Right atrium auricular region (tissue), 2 donors: ENCODE results near the gene MAN1B1. TPM values are rescaled to one million over a fixed set of nuclear protein-coding genes. Genes with fewer than 3 reads are reported as not detected.

Experiments used
- DNase-seq: peaks from one replicate; pipeline ENCODE4 v3.0.0-alpha.2; 2019; ENCODE audit warnings: low spot score
- H3K27ac ChIP-seq, 2 donors: fragments of 200-600 bp; sonication (generic); 1 replicate in 1 of 2; 2 replicates in 1 of 2; pipeline ENCODE4 v1.5.1; 2016 to 2019
- H3K27me3 ChIP-seq, 2 donors: fragments of 200-600 bp; sonication (generic); one replicate each; pipeline versions ENCODE4 v1.5.1 to v1.6.0; 2017 to 2019
- H3K36me3 ChIP-seq: fragments of 200-600 bp; sonication (generic); one replicate; pipeline ENCODE4 v1.5.1; 2016
- H3K4me1 ChIP-seq, 2 donors: fragments of 200-600 bp; sonication (generic); one replicate each; pipeline versions ENCODE4 v1.5.1 to v1.6.0; 2017 to 2019
- H3K4me3 ChIP-seq, 2 donors: fragments of 200-600 bp; sonication (generic); 1 replicate in 1 of 2; 2 replicates in 1 of 2; pipeline ENCODE4 v1.5.1; 2017 to 2019; ENCODE audit warnings: mild to moderate bottlenecking in 1 of 2, moderate library complexity in 1 of 2
- H3K9me3 ChIP-seq, 2 donors: fragments of 200-600 bp; sonication (generic); one replicate each; pipeline ENCODE4 v1.5.1; 2019
- CTCF ChIP-seq, 2 donors: fragments of 200-600 bp; sonication (generic); IDR thresholded peaks; one replicate each; pipeline ENCODE4 v1.5.1; 2019; ENCODE audit warnings: antibody characterized with exemption in 2 of 2
- total RNA-seq, 2 donors: library from RNA; depleted of rRNA; stranded (reverse); fragments of >200 nt; gene quantifications; one replicate each; pipeline ENCODE4 v1.1.0, GENCODE V29; 2016

Gene MAN1B1
- total RNA-seq, 2 donors from 2014 or later = 20.9 to 26.8 TPM

- Histone ChIP-seq H3K4me3 (no peak overlapping the region), H3K4me1 (no peaks in the 10 kb centered on the region), H3K27me3 (no peaks in the 10 kb centered on the region), H3K9me3 (no peaks in the 10 kb centered on the region), H3K36me3 (peaks cover 61% of the 10 kb centered on the region), H3K27ac (no peak overlapping the region)
- TF ChIP-seq CTCF (IDR thresholded peaks at IDR 0.05) = no peak
- DNase-seq = no peak
Measured at GRCh38 chr9:137097761-137098462, 11.1 kb downstream of the MAN1B1 start.

- no peaks in the 10 kb centered on the region for H3K9me3 ChIP-seq
- peaks cover 72% of the 10 kb centered on the region for H3K36me3 ChIP-seq
- DNase-seq = no peak
- H3K27me3 ChIP-seq = no peaks in the 10 kb centered on the region
- no peaks in the 10 kb centered on the region for H3K4me1 ChIP-seq
- TF ChIP-seq CTCF (IDR thresholded peaks at IDR 0.05) = no peak
- H3K27ac ChIP-seq = no peak overlapping the region
- no peak overlapping the region for H3K4me3 ChIP-seq
Measured at GRCh38 chr9:137099231-137099630, 12.4 kb downstream of the MAN1B1 start.

GRCh38 chr9:137103206-137103999 is 16.6 kb downstream of the MAN1B1 start:
- DNase-seq = no peak
- no peak overlapping the region for H3K27ac ChIP-seq
- no peaks in the 10 kb centered on the region for H3K4me1 ChIP-seq
- H3K36me3 ChIP-seq = peaks cover 91% of the 10 kb centered on the region
- no peaks in the 10 kb centered on the region for H3K9me3 ChIP-seq
- H3K27me3 ChIP-seq = no peaks in the 10 kb centered on the region
- no peak overlapping the region for H3K4me3 ChIP-seq
- TF ChIP-seq CTCF (IDR thresholded peaks at IDR 0.05) = no peak

GRCh38 chr9:137105814-137106661 is 19.3 kb downstream of the MAN1B1 start:
- H3K27me3 ChIP-seq = no peaks in the 10 kb centered on the region

More at GRCh38 chr9:137105814-137106661, 19.3 kb downstream of the MAN1B1 start:
- H3K9me3 ChIP-seq = no peaks in the 10 kb centered on the region
- TF ChIP-seq CTCF (IDR thresholded peaks at IDR 0.05) = no peak
- H3K4me3 ChIP-seq = no peak overlapping the region
- H3K36me3 ChIP-seq = peaks cover 95% of the 10 kb centered on the region
- no peaks in the 10 kb centered on the region for H3K4me1 ChIP-seq
- no peak overlapping the region for H3K27ac ChIP-seq
- no peak for DNase-seq
